Renal cortical epithelial cell (primary cell): ENCODE results near the gene CD19. TPM values are rescaled to one million over a fixed set of nuclear protein-coding genes. Genes with fewer than 3 reads are reported as not detected.
A peak's percentile ranks its signal among the peaks of the same experiment; 100 is the strongest.
"Not testable (repeated sequence)": the region's sequence is repeated elsewhere in the genome, so short reads cannot be mapped to it uniquely, and the experiment has no call there.

ENCODE experiments used
- DNase-seq: peaks from one replicate; pipeline ENCODE4 v3.0.0-alpha.2; 2011; ENCODE audit warnings: low read depth
- total RNA-seq: library from RNA; depleted of rRNA; stranded (reverse); fragments of >200 nt; gene quantifications from 2 replicates; pipeline ENCODE4 v1.2.3, GENCODE V29; 2014

Gene CD19
- total RNA-seq, 1 donor from 2014 or later: not detected

GRCh38 chr16:28936784-28937155 lies 5.0 kb downstream of the CD19 start:
- DNase-seq: no peak

GRCh38 chr16:28937222-28937876 lies 5.6 kb downstream of the CD19 start:
- no peak for DNase-seq

- no peak for DNase-seq
These were observed 7.0 kb downstream of the CD19 start for GRCh38 chr16:28938721-28939120.

- DNase-seq: not testable (repeated sequence)
These were observed 8.1 kb downstream of the CD19 start for GRCh38 chr16:28939825-28940224.

GRCh38 chr16:28943281-28943680 lies 11.5 kb downstream of the CD19 start:
- DNase-seq: no peak

- no peak for DNase-seq
These were observed 14.9 kb downstream of the CD19 start for GRCh38 chr16:28946681-28947080.

- peak; percentile 99 for DNase-seq
These were observed 19.1 kb downstream of the CD19 start, which contains the start of gene NFATC2IP for GRCh38 chr16:28950648-28951409. Gene NFATC2IP (plus strand): TSS chr16:28950937. CDS start chr16:28951012, 75 bp downstream.

- DNase-seq: no peak
These were observed 19.7 kb downstream of the CD19 start for GRCh38 chr16:28951410-28951943.

GRCh38 chr16:28958216-28958615 lies 26.4 kb downstream of the CD19 start:
- no peak for DNase-seq

- DNase-seq: no peak
These were observed 27.1 kb downstream of the CD19 start for GRCh38 chr16:28958836-28959235.

GRCh38 chr16:28964072-28964471 lies 32.3 kb downstream of the CD19 start:
- DNase-seq: no peak

- DNase-seq: no peak
These were observed 32.7 kb downstream of the CD19 start for GRCh38 chr16:28964496-28964895.

GRCh38 chr16:28967156-28967555 lies 35.4 kb downstream of the CD19 start:
- DNase-seq: no peak

- DNase-seq: not testable (repeated sequence)
These were observed 37.9 kb downstream of the CD19 start for GRCh38 chr16:28969696-28970095.

- peak; percentile 56 for DNase-seq
These were observed 42.3 kb downstream of the CD19 start for GRCh38 chr16:28974007-28974436.

- peak; percentile 88 for DNase-seq
These were observed 42.8 kb downstream of the CD19 start, which contains the start of gene SPNS1 for GRCh38 chr16:28974437-28975157. Gene SPNS1 (plus strand): TSS chr16:28974778. CDS start chr16:28975152, 374 bp downstream.

- no peak for DNase-seq
These were observed 43.4 kb downstream of the CD19 start for GRCh38 chr16:28975158-28975599.

GRCh38 chr16:28977703-28978662 lies 46.2 kb downstream of the CD19 start:
- DNase-seq: no peak

GRCh38 chr16:28980330-28980729 lies 48.6 kb downstream of the CD19 start:
- not testable (repeated sequence) for DNase-seq

- no peak for DNase-seq
These were observed 49.2 kb downstream of the CD19 start for GRCh38 chr16:28980929-28981328.

GRCh38 chr16:28981517-28981916 lies 49.7 kb downstream of the CD19 start:
- no peak for DNase-seq
